Neural cell (in vitro differentiated cells): ENCODE data around the gene GAB2. TPM values are rescaled to one million over a fixed set of nuclear protein-coding genes. Genes with fewer than 3 reads are reported as not detected.
"Not testable (repeated sequence)": the region's sequence is repeated elsewhere in the genome, so short reads cannot be mapped to it uniquely, and the experiment has no call there.

Experiments used
- H2AFZ ChIP-seq: fragments of 200-600, 300-800 bp; sonication (generic), shearing (Covaris generic); 2 replicates; pipeline ENCODE4 v1.6.0; 2014; ENCODE audit warnings: low read depth, mild to moderate bottlenecking, antibody characterized with exemption, low read length, moderate library complexity
- H3F3A ChIP-seq: fragments of 200-600 bp; shearing (Covaris generic); 2 replicates; pipeline ENCODE4 v1.6.1; 2016; ENCODE audit warnings: mild to moderate bottlenecking, moderate library complexity, mixed read lengths, antibody characterized with exemption, low read length; ENCODE audit not compliant: insufficient read depth, poor library complexity, severe bottlenecking
- H3K27ac ChIP-seq: fragments of 200-600, 300-800 bp; sonication (generic), shearing (Covaris generic); 2 replicates; pipeline ENCODE4 v1.5.1; 2014; ENCODE audit warnings: mild to moderate bottlenecking, low read length, moderate library complexity
- H3K27me3 ChIP-seq: fragments of 300-800, 200-600 bp; sonication (generic), shearing (Covaris generic); 2 replicates; pipeline ENCODE4 v1.6.0; 2014; ENCODE audit warnings: mild to moderate bottlenecking, low read depth, low read length, moderate library complexity; ENCODE audit not compliant: insufficient read depth
- H3K36me3 ChIP-seq: fragments of 300-800, 200-600 bp; sonication (generic), shearing (Covaris generic); 2 replicates; pipeline ENCODE4 v1.5.1; 2014; ENCODE audit warnings: mild to moderate bottlenecking, antibody characterized with exemption, low read length, moderate library complexity; ENCODE audit not compliant: insufficient read depth
- H3K4me2 ChIP-seq: fragments of 300-800, 200-600 bp; sonication (generic), shearing (Covaris generic); 2 replicates; pipeline ENCODE4 v1.6.0; 2014; ENCODE audit warnings: mild to moderate bottlenecking, low read length
- H3K4me3 ChIP-seq: fragments of 300-800, 200-600 bp; sonication (generic), shearing (Covaris generic); 2 replicates; pipeline ENCODE4 v1.5.1; 2014; ENCODE audit warnings: mild to moderate bottlenecking, low read length, moderate library complexity
- H3K79me2 ChIP-seq: fragments of 200-600 bp; shearing (Covaris generic); replicated peaks from 2 replicates; pipeline ENCODE4 v1.6.0; 2014; ENCODE audit warnings: mild to moderate bottlenecking, low read length, moderate library complexity; ENCODE audit not compliant: insufficient read depth
- H3K9ac ChIP-seq: fragments of 300-800, 200-600 bp; sonication (generic), shearing (Covaris generic); 2 replicates; pipeline ENCODE4 v1.6.1; 2016; ENCODE audit warnings: mild to moderate bottlenecking, low read length, mixed read lengths
- H3K9me2 ChIP-seq: fragments of 200-600 bp; shearing (Covaris generic); 2 replicates; pipeline ENCODE4 v1.6.1; 2016; ENCODE audit warnings: mild to moderate bottlenecking, low read length, mixed read lengths; ENCODE audit not compliant: insufficient read depth
- H3K9me3 ChIP-seq: fragments of 200-600, 300-800 bp; sonication (generic), shearing (Covaris generic); 2 replicates; pipeline ENCODE4 v1.6.1; 2016; ENCODE audit warnings: mild to moderate bottlenecking, mixed run types, low read length, moderate library complexity, mixed read lengths
- H4K20me1 ChIP-seq: fragments of 200-600 bp; shearing (Covaris generic); 2 replicates; pipeline ENCODE4 v1.6.1; 2016; ENCODE audit warnings: mild to moderate bottlenecking, mixed run types; ENCODE audit not compliant: insufficient read depth
- CTCF ChIP-seq: fragments of 450-650 bp; IDR thresholded peaks from 2 replicates; pipeline ENCODE4 v1.5.1; 2014; ENCODE audit warnings: antibody characterized with exemption, mild to moderate bottlenecking, moderate library complexity; ENCODE audit not compliant: poor library complexity, severe bottlenecking
- EP300 ChIP-seq: fragments of 450-650 bp; conservative IDR thresholded peaks from 2 replicates; pipeline ENCODE4 v1.6.1; 2014; ENCODE audit warnings: antibody characterized with exemption, mild to moderate bottlenecking, moderate library complexity; ENCODE audit not compliant: poor library complexity, severe bottlenecking
- EZH2 ChIP-seq: fragments of 200-600, 300-800 bp; shearing (Covaris generic), sonication (generic); IDR thresholded peaks from 2 replicates; pipeline ENCODE4 v1.6.1; 2014; ENCODE audit warnings: antibody characterized with exemption, low read length, borderline replicate concordance, mild to moderate bottlenecking; ENCODE audit not compliant: insufficient read depth, poor library complexity, severe bottlenecking
- MXI1 ChIP-seq: fragments of 450-650 bp; conservative IDR thresholded peaks from 2 replicates; pipeline ENCODE4 v1.6.1; 2014; ENCODE audit warnings: antibody characterized with exemption, mild to moderate bottlenecking; ENCODE audit not compliant: poor library complexity, severe bottlenecking
- POLR2AphosphoS5 ChIP-seq: IDR thresholded peaks from 2 replicates; pipeline ENCODE4 v1.6.1; 2012
- RAD21 ChIP-seq: fragments of 450-650 bp; conservative IDR thresholded peaks from 2 replicates; pipeline ENCODE4 v1.6.1; 2014; ENCODE audit warnings: antibody characterized with exemption, mild to moderate bottlenecking, moderate library complexity
- REST ChIP-seq: IDR thresholded peaks from 2 replicates; pipeline ENCODE4 v1.6.1; 2012; ENCODE audit warnings: borderline replicate concordance
- SMC3 ChIP-seq: fragments of 450-650 bp; conservative IDR thresholded peaks from 2 replicates; pipeline ENCODE4 v1.6.1; 2014; ENCODE audit warnings: antibody characterized with exemption, mild to moderate bottlenecking, moderate library complexity; ENCODE audit not compliant: poor library complexity
- TAF1 ChIP-seq: IDR thresholded peaks from 2 replicates; pipeline ENCODE4 v1.6.1; 2012; ENCODE audit warnings: low read depth
- polyA plus RNA-seq: library from polyadenylated mRNA; depleted of rRNA; stranded (reverse); fragments of >200 nt; gene quantifications from 2 replicates; pipeline ENCODE4 v1.2.3, GENCODE V29; 2014

GAB2 gene
- polyA plus RNA-seq, 1 donor from 2014 or later = 21.9 TPM

- H3K4me2 ChIP-seq = no peak overlapping the region
- no peak overlapping the region for H3K27ac ChIP-seq
- H3K36me3 ChIP-seq = peaks cover 6% of the 10 kb centered on the region
- H3K4me3 ChIP-seq = no peak overlapping the region
- no peaks in the 10 kb centered on the region for H4K20me1 ChIP-seq
- no peak for TF ChIP-seq SMC3
- TF ChIP-seq EP300 = no peak
- no peak for TF ChIP-seq POLR2AphosphoS5
- no peak for TF ChIP-seq EZH2
- TF ChIP-seq RAD21 = no peak
- no peak for TF ChIP-seq REST
- no peak for TF ChIP-seq TAF1
- TF ChIP-seq MXI1 = no peak
- TF ChIP-seq CTCF = no peak
- H2AFZ ChIP-seq = no peak overlapping the region
- H3K27me3 ChIP-seq = no peaks in the 10 kb centered on the region
- no peaks in the 10 kb centered on the region for H3K9me2 ChIP-seq
- H3K9ac ChIP-seq = no peak overlapping the region
- no peaks in the 10 kb centered on the region for H3F3A ChIP-seq
- H3K79me2 ChIP-seq = no peaks in the 10 kb centered on the region
- no peaks in the 10 kb centered on the region for H3K9me3 ChIP-seq
Observed at GRCh38 chr11:78224506-78224905, 193.1 kb downstream of the GAB2 start.

GRCh38 chr11:78223320-78223954, 194.2 kb downstream of the GAB2 start:
- Histone ChIP-seq H3K9me3 (no peaks in the 10 kb centered on the region), H3K9ac (no peak overlapping the region), H3K27me3 (no peaks in the 10 kb centered on the region), H3K27ac (no peak overlapping the region), H3F3A (no peaks in the 10 kb centered on the region), H3K36me3 (peaks cover 11% of the 10 kb centered on the region), H3K9me2 (no peaks in the 10 kb centered on the region), H4K20me1 (no peaks in the 10 kb centered on the region), H2AFZ (no peak overlapping the region), H3K4me2 (no peak overlapping the region), H3K4me3 (no peak overlapping the region), H3K79me2 (no peaks in the 10 kb centered on the region)
- TF ChIP-seq MXI1 = no peak
- no peak for TF ChIP-seq EZH2
- TF ChIP-seq EP300 = no peak
- no peak for TF ChIP-seq CTCF
- TF ChIP-seq TAF1 = no peak
- TF ChIP-seq REST = no peak
- TF ChIP-seq RAD21 = no peak
- no peak for TF ChIP-seq POLR2AphosphoS5
- TF ChIP-seq SMC3 = no peak

- H2AFZ ChIP-seq, H3K27ac ChIP-seq, H3K9me2 ChIP-seq, H3K4me2 ChIP-seq, H3K79me2 ChIP-seq, H3K9ac ChIP-seq, H3F3A ChIP-seq, H3K27me3 ChIP-seq, H3K9me3 ChIP-seq, H3K4me3 ChIP-seq, H4K20me1 ChIP-seq: not testable (repeated sequence)
- peaks cover 12% of the 10 kb centered on the region for H3K36me3 ChIP-seq
Observed at GRCh38 chr11:78222726-78223125, 194.9 kb downstream of the GAB2 start.
